GM19468 (cell line): ENCODE measurements around the gene SUPT4H1.
"Not testable (repeated sequence)": the region's sequence is repeated elsewhere in the genome, so short reads cannot be mapped to it uniquely, and the experiment has no call there.

Experiments used
- ATAC-seq: cut with Tn5 transposase; IDR thresholded peaks from one replicate; pipeline ENCODE4 v1.9.1; 2021; ENCODE audit warnings: mild to moderate bottlenecking, moderate library complexity, moderate number of reproducible peaks; ENCODE audit not compliant: unreplicated experiment; ENCODE audit errors: extremely low read depth

Gene SUPT4H1

GRCh38 chr17:58343131-58343530 is 8.9 kb downstream of the SUPT4H1 start:
- ATAC-seq = no peak

- ATAC-seq = no peak
Measured at GRCh38 chr17:58341861-58342475, 10.0 kb downstream of the SUPT4H1 start.

DNA sequence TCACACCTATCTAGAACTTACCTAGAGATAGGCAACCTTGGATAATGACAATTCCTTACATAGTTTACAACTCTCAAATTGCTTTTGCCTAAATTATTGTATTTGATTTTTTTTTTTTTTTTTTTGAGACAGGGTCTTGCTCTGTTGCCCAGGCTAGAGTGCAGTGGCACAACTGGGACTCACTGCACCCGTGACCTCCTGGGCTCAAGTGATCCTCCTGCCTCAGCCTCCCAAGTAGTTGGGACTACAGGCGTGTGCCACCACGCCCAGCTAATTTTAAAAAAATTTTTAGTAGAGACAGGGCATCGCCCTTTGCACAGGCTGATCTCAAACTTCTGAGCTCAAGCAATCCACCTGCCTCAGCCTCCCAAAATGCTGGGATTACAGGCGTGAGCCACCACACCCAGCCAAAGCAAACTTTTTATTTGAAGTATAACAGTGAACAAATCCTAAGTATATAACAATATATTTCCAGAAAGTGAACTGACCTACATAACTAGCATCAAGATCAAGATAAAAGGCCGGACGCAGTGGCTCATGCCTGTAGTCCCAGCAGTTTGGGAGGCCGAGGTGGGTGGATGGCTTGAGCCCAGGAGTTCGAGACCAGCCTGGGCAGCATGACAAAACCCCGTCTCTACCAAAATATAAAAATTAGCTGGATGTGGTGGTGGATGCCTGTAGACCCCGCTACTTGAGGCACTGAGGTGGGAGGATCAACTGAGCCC is 10.7 kb downstream of the SUPT4H1 start:
- ATAC-seq = not testable (repeated sequence)

DNA sequence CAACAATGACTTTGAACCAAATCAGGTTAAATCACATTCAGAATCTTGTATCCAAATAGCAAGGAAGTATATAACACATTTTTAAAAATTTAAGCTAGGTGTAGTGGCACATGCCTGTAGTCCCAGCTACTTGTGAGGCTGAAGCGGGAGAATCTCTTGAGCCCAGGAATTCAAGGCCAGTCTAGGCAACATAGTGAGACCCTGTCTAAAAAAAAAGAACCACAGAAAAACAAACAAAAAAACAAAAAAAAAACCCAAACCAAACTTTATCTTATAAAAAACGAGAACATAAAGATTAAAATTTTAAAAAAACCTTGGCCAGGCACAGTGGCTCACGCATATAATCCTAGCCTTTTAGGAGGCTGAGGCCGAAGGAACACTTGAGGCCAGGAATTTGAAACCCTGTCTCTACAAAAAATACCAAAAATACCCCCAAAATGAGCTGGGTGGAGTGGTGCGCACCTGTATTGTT is 11.6 kb downstream of the SUPT4H1 start:
- ATAC-seq = no peak

GRCh38 chr17:58339755-58340404 is 12.1 kb downstream of the SUPT4H1 start:
- no peak for ATAC-seq

DNA sequence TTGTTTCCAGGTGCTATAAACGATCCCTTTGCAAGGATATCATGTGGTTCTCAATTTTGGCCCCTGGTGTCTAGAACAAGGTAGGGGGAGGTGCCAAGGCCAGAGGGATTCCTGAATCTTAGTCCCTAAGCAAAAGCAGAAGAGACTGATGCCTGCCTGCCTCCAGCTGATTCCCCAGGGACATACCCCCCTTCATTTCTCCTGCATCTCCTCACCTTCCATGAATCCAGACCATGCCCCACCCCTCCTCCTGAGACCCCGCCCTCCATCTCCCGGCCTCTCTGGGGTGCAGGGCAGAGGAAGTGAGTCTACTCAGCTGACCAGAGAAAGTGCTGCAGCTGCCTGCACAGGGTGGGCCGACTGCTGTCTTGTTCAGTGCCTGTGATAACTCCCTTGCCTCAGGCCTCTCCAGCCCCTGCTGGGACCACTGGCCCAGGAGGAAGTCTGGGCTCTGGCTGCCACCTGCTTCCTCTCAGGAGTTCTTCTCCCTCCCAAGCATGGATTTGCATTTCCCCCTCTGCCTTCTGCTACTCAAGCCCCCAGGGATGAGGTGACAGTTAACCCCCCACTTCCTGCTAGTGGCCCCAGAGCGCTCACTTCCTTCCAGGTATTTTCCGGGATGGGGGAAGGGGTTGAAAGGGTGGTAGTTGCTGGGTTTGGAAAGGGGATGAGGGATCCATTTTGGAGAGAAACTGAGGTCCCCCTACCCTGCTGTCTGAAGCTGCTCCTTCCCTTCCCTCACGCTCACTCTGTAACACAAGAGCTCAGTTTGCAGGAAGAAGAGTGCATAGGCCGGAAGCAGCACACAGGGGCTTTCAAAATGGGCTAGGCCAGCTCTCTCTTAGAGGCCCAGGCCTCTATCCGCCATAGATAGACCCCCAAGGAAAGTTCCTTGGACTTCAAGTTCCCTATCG is 12.9 kb downstream of the SUPT4H1 start:
- no peak for ATAC-seq

- no peak for ATAC-seq
Measured at GRCh38 chr17:58338454-58338840, 13.6 kb downstream of the SUPT4H1 start.

- ATAC-seq = peak; percentile 37
Measured at GRCh38 chr17:58337600-58338453, 14.2 kb downstream of the SUPT4H1 start.

- ATAC-seq = no peak
Measured at GRCh38 chr17:58337210-58337599, 14.8 kb downstream of the SUPT4H1 start.

- ATAC-seq = no peak
Measured at GRCh38 chr17:58336456-58337209, 15.4 kb downstream of the SUPT4H1 start.

GRCh38 chr17:58335779-58336455 is 16.1 kb downstream of the SUPT4H1 start:
- no peak for ATAC-seq

- ATAC-seq = no peak
Measured at GRCh38 chr17:58335061-58335731, 16.8 kb downstream of the SUPT4H1 start.

GRCh38 chr17:58334661-58335060 is 17.3 kb downstream of the SUPT4H1 start:
- no peak for ATAC-seq

DNA sequence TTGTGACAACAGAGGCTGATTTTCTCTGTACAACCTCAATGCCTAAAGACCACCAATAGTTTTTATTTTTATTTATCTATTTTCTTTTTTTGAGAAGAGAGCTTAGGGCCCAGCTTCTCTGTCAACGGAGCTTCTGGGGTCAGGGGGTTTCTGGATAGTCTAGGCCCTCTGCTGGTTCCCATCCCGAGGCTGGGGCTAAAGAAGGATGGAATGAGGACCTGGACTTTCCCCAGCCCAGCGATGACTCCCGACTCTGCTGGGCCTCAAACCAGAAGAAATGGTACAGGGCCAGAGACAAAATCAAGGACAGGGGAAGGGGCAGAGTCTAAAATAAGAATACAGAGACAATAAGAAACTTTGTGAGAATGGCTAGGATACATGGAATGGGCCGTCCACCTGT is 17.7 kb downstream of the SUPT4H1 start:
- no peak for ATAC-seq

DNA sequence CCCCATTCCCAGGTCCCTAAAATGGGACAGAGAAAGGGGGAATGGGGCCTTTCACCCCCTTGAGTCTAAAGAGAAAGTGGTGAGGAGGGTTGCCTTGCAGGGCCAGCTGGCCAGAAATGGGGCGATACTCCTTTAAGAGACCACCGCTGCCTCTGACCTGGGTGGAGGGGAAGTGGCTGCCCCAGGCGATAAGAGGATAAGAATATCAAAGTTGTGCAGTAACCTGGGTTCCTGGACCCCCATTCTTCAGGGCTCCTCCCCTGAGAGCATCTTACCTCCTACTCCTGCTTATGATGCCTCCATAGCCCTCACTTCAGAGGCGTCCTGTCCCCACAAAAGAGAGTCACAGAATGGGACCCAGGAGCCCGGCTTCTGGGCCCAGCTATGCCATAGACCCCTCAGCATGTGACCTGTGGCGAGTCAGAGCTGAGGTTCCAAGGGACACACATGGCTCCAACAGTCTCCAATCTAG is 18.2 kb downstream of the SUPT4H1 start:
- ATAC-seq = no peak

- no peak for ATAC-seq
Measured at GRCh38 chr17:58332778-58333735, 18.9 kb downstream of the SUPT4H1 start.
